HG03432 (cell line): ENCODE results near the gene PRSS27.
"Not testable (repeated sequence)": the region's sequence is repeated elsewhere in the genome, so short reads cannot be mapped to it uniquely, and the experiment has no call there.

ENCODE experiments used
- ATAC-seq: cut with Tn5 transposase; IDR thresholded peaks from one replicate; pipeline ENCODE4 v1.9.1; 2021; ENCODE audit warnings: mild to moderate bottlenecking, moderate library complexity; ENCODE audit not compliant: unreplicated experiment

PRSS27 gene

GRCh38 chr16:2678206-2678965 is 41.6 kb downstream of the PRSS27 start:
- not testable (repeated sequence) for ATAC-seq

- ATAC-seq = not testable (repeated sequence)
Observed at GRCh38 chr16:2676937-2677336, 43.1 kb downstream of the PRSS27 start.

- ATAC-seq = no peak
Observed at GRCh38 chr16:2675714-2676113, 44.3 kb downstream of the PRSS27 start.

- ATAC-seq = no peak
Observed at GRCh38 chr16:2675021-2675420, 45.0 kb downstream of the PRSS27 start.

GRCh38 chr16:2673066-2673999 is 46.7 kb downstream of the PRSS27 start:
- peak; percentile 87 for ATAC-seq

- ATAC-seq = no peak
Observed at GRCh38 chr16:2671741-2672140, 48.3 kb downstream of the PRSS27 start.

- not testable (repeated sequence) for ATAC-seq
Observed at GRCh38 chr16:2671193-2671592, 48.8 kb downstream of the PRSS27 start.

GRCh38 chr16:2670017-2670416 is 50.0 kb downstream of the PRSS27 start:
- ATAC-seq = not testable (repeated sequence)

GRCh38 chr16:2669587-2669986 is 50.4 kb downstream of the PRSS27 start:
- ATAC-seq = not testable (repeated sequence)

- ATAC-seq = not testable (repeated sequence)
Observed at GRCh38 chr16:2666671-2667070, 53.4 kb downstream of the PRSS27 start.

GRCh38 chr16:2664574-2664982 is 55.4 kb downstream of the PRSS27 start:
- no peak for ATAC-seq

GRCh38 chr16:2663553-2664546 is 56.2 kb downstream of the PRSS27 start:
- ATAC-seq = no peak
